ENCODE measurements around the gene GNB1L.

DNA sequence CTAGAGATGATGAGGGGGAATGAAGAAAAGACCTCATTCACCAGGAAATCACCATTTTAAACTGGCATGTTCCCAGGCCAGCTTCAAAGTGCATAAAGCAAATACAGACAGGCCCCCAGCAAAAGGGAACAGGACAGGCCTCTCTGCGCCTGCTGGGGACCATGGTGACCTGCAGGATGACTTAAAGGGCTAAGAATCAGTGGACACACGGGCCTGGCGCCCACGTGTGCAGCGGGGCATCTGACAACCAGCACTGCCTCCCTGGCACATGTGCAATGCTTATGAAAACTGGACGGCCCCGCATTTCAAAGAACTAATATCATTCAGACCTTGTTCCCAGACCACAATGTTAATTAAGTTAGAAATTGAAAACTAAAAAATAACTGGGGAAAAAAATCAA is 58.5 kb downstream of the GNB1L start:
- TF ChIP-seq, protein P1, sequence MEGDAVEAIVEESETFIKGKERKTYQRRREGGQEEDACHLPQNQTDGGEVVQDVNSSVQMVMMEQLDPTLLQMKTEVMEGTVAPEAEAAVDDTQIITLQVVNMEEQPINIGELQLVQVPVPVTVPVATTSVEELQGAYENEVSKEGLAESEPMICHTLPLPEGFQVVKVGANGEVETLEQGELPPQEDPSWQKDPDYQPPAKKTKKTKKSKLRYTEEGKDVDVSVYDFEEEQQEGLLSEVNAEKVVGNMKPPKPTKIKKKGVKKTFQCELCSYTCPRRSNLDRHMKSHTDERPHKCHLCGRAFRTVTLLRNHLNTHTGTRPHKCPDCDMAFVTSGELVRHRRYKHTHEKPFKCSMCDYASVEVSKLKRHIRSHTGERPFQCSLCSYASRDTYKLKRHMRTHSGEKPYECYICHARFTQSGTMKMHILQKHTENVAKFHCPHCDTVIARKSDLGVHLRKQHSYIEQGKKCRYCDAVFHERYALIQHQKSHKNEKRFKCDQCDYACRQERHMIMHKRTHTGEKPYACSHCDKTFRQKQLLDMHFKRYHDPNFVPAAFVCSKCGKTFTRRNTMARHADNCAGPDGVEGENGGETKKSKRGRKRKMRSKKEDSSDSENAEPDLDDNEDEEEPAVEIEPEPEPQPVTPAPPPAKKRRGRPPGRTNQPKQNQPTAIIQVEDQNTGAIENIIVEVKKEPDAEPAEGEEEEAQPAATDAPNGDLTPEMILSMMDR (IDR thresholded peaks at IDR 0.05), result no peak
- TF ChIP-seq POLR2AphosphoS5 (IDR thresholded peaks at IDR 0.05) (no peak), POLR2A (IDR thresholded peaks at IDR 0.05) (no peak)
